Measurements from ENCODE around the gene SPATA9.

DNA sequence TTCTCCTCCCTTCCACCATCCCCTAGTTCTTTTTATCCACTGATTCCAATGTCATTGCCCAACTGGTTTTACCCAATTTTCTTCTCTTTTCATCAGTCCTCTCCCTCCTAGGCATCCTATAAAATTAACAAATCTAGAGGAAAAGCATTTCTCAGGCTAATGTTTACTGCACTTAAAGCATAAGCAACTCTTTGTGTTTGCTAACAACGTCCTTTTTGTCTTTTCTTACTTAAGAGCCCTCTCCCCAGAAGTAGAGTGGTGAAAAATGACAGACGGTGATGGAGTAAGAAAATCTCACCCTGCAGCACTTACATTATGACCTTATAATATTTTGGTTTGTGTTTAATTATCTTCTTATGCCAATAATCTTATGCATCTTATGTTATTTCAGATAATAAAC lies 1.6 kb upstream of the SPATA9 start:
- TF ChIP-seq CTCF (IDR thresholded peaks at IDR 0.05) (no peak), POLR2A (IDR thresholded peaks at IDR 0.05) (no peak)
